Measurements from ENCODE around the gene CD96. TPM values are rescaled to one million over a fixed set of nuclear protein-coding genes. Genes with fewer than 3 reads are reported as not detected.

The CD96 gene
- total and polyA plus RNA-seq, 2 donors (not counting 3 experiments of a cell fraction or from before 2014, with no cell fraction given) = not detected

GRCh38 chr3:111701292-111701906, 159.4 kb downstream of the CD96 start:
- Histone ChIP-seq H3K9me3 (replicated peaks; ENCODE audit: control insufficient read depth, insufficient read depth, low read length) (no peaks in the 10 kb centered on the region), H3K79me2 (ENCODE audit: control insufficient read depth, insufficient read depth, low read length) (no peaks in the 10 kb centered on the region), H2AFZ (ENCODE audit: low read depth, low read length) (no peak overlapping the region), H3K4me3 (replicated peaks in 1 of 3; ENCODE audit: insufficient read depth in 1 of 3, low read depth in 1 of 3, low read length in 3 of 3) (no peak overlapping the region), H3K27ac (ENCODE audit: insufficient read depth, low read depth, low read length) (no peak overlapping the region), H3K27me3 (ENCODE audit: control insufficient read depth in 2 of 2, insufficient read depth in 2 of 2, low read length in 2 of 2) (no peaks in the 10 kb centered on the region), H4K20me1 (replicated peaks; ENCODE audit: control insufficient read depth, extremely low read depth, insufficient read depth, low read length) (no peaks in the 10 kb centered on the region), H3K9me1 (replicated peaks; ENCODE audit: control insufficient read depth, extremely low read depth, insufficient read depth, low read length) (no peaks in the 10 kb centered on the region), H3K36me3 (ENCODE audit: control insufficient read depth in 2 of 2, extremely low read depth in 1 of 2, insufficient read depth in 2 of 2, low read length in 2 of 2) (no peaks in the 10 kb centered on the region), H3K9ac (replicated peaks; ENCODE audit: extremely low read depth, insufficient read depth, low read length) (no peak overlapping the region), H3K4me2 (ENCODE audit: insufficient read depth, low read length) (no peak overlapping the region), H3K4me1 (ENCODE audit: control insufficient read depth, extremely low read depth, insufficient read depth, low read length) (no peaks in the 10 kb centered on the region)
- ChIA-PET CTCF (interaction anchor here (4.9 kb wide), 1 partner anchor 14 kb away, joined by 25 read pairs; no protein-coding TSS in a partner anchor), POLR2A (no interaction called here)
- intact Hi-C loops (cut with micrococcal nuclease) (no loop called here), dilution Hi-C loops (cut with MboI; ENCODE audit: extremely low pct_ligation_motif_present, low sequenced_read_pairs) (no loop called here)
- FAIRE-seq (no peak), DNase-seq (ENCODE audit: low read depth, low spot score) (no peak)
- BruUV-seq (replicated peaks) = no TSS peak
- no peak for TF ChIP-seq JUN (IDR thresholded peaks at IDR 0.05; ENCODE audit: borderline replicate concordance, insufficient read depth, insufficient read length, low read depth)
- no peak for TF ChIP-seq CTCF (IDR thresholded peaks at IDR 0.05; ENCODE audit: extremely low read depth in 1 of 2, insufficient read depth in 1 of 2, low read depth in 1 of 2, low read length in 2 of 2)
- TF ChIP-seq MAX (IDR thresholded peaks at IDR 0.05; ENCODE audit: insufficient read depth, insufficient read length) = no peak
- TF ChIP-seq POLR2AphosphoS5 (IDR thresholded peaks at IDR 0.05; ENCODE audit: insufficient read depth, low read depth, low read length) = no peak
- TF ChIP-seq MYC (IDR thresholded peaks at IDR 0.05; ENCODE audit: low read depth, low read length) = no peak
- TF ChIP-seq POLR2A (IDR thresholded peaks at IDR 0.05; ENCODE audit: low read depth, low read length) = no peak
- no peak for TF ChIP-seq EZH2 (IDR thresholded peaks at IDR 0.05; ENCODE audit: borderline replicate concordance, low read depth, low read length, severe bottlenecking)
- no peak for TF ChIP-seq GATA2 (IDR thresholded peaks at IDR 0.05; ENCODE audit: insufficient read depth, insufficient read length, low read depth, low read length)
- no peak for TF ChIP-seq FOS (IDR thresholded peaks at IDR 0.05; ENCODE audit: borderline replicate concordance, insufficient read depth, low read length)

Other genes with a start within 250 kb of the CD96 start
- not detected in 2 replicates for gene ZBED2, start 53.1 kb downstream of the CD96 start, total RNA-seq
- not detected in 2 replicates for gene ZBED2, start 53.1 kb downstream of the CD96 start, polyA plus RNA-seq
- gene PLCXD2, start 132.5 kb downstream of the CD96 start, total RNA-seq = 2.6 and 3.3 TPM in 2 replicates
- 0.96 and 1.2 TPM in 2 replicates for gene PLCXD2, start 132.5 kb downstream of the CD96 start, polyA plus RNA-seq

Measured in endothelial cell of umbilical vein (primary cell).